ENCODE measurements around the gene CYSLTR2.

DNA sequence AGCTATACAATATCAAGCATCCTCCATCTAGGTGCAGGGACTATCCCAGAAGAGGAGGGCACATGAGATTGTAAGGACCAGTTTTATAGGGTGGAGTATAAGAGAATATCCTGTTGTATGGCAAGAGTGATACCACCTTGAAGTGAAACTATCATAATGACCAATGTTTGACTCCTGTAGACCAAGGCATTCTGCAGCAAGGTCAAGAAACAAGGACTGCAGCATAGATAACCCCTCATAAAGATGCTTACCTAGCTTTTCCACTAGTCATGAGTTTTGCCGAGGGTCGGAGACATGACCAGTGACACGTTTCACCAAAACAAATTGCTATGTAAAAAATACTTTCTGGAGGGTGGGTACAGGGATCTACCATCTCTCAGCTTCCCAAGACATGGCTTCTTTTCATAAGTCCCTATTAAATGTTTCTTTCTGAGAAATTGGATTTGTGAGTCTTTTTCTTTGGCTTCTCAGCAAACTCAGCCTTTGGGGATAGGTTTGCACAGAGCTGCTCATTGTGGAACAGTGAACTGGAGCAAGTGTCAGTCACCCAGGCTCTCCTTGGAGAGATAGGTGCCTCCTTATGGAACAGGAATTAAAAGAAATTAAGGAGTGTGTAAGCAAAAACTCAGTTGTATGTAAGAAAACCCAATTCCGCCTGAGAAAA lies 28.2 kb upstream of the CYSLTR2 start:
- TF ChIP-seq, protein P1, sequence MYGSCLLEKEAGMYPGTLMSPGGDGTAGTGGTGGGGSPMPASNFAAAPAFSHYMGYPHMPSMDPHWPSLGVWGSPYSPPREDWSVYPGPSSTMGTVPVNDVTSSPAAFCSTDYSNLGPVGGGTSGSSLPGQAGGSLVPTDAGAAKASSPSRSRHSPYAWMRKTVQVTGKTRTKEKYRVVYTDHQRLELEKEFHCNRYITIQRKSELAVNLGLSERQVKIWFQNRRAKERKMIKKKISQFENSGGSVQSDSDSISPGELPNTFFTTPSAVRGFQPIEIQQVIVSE (CRISPR knock-in tag; IDR thresholded peaks at IDR 0.05; ENCODE audit: borderline replicate concordance), result no peak
- TF ChIP-seq ETV6 (CRISPR knock-in tag; IDR thresholded peaks at IDR 0.05) (no peak), JUN (CRISPR knock-in tag; IDR thresholded peaks at IDR 0.05) (no peak), CBFB (CRISPR knock-in tag; IDR thresholded peaks at IDR 0.05; ENCODE audit: low read depth) (no peak), CREB1 (CRISPR knock-in tag; IDR thresholded peaks at IDR 0.05) (no peak), NR1H2 (CRISPR knock-in tag; IDR thresholded peaks at IDR 0.05) (no peak), NFYB (CRISPR knock-in tag; conservative IDR thresholded peaks at IDR 0.05; ENCODE audit: low read depth) (no peak), TEAD4 (CRISPR knock-in tag; IDR thresholded peaks at IDR 0.05) (no peak), SMAD3 (CRISPR knock-in tag; IDR thresholded peaks at IDR 0.05; ENCODE audit: borderline replicate concordance) (no peak)
- TF ChIP-seq, protein P2, sequence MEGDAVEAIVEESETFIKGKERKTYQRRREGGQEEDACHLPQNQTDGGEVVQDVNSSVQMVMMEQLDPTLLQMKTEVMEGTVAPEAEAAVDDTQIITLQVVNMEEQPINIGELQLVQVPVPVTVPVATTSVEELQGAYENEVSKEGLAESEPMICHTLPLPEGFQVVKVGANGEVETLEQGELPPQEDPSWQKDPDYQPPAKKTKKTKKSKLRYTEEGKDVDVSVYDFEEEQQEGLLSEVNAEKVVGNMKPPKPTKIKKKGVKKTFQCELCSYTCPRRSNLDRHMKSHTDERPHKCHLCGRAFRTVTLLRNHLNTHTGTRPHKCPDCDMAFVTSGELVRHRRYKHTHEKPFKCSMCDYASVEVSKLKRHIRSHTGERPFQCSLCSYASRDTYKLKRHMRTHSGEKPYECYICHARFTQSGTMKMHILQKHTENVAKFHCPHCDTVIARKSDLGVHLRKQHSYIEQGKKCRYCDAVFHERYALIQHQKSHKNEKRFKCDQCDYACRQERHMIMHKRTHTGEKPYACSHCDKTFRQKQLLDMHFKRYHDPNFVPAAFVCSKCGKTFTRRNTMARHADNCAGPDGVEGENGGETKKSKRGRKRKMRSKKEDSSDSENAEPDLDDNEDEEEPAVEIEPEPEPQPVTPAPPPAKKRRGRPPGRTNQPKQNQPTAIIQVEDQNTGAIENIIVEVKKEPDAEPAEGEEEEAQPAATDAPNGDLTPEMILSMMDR (IDR thresholded peaks at IDR 0.05), result no peak
- TF ChIP-seq, protein P3, sequence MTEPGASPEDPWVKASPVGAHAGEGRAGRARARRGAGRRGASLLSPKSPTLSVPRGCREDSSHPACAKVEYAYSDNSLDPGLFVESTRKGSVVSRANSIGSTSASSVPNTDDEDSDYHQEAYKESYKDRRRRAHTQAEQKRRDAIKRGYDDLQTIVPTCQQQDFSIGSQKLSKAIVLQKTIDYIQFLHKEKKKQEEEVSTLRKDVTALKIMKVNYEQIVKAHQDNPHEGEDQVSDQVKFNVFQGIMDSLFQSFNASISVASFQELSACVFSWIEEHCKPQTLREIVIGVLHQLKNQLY (CRISPR knock-in tag; IDR thresholded peaks at IDR 0.05), result no peak
- TF ChIP-seq, protein P4, sequence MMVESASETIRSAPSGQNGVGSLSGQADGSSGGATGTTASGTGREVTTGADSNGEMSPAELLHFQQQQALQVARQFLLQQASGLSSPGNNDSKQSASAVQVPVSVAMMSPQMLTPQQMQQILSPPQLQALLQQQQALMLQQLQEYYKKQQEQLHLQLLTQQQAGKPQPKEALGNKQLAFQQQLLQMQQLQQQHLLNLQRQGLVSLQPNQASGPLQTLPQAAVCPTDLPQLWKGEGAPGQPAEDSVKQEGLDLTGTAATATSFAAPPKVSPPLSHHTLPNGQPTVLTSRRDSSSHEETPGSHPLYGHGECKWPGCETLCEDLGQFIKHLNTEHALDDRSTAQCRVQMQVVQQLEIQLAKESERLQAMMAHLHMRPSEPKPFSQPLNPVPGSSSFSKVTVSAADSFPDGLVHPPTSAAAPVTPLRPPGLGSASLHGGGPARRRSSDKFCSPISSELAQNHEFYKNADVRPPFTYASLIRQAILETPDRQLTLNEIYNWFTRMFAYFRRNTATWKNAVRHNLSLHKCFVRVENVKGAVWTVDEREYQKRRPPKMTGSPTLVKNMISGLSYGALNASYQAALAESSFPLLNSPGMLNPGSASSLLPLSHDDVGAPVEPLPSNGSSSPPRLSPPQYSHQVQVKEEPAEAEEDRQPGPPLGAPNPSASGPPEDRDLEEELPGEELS (CRISPR knock-in tag; IDR thresholded peaks at IDR 0.05), result no peak
- TF ChIP-seq, protein P5, sequence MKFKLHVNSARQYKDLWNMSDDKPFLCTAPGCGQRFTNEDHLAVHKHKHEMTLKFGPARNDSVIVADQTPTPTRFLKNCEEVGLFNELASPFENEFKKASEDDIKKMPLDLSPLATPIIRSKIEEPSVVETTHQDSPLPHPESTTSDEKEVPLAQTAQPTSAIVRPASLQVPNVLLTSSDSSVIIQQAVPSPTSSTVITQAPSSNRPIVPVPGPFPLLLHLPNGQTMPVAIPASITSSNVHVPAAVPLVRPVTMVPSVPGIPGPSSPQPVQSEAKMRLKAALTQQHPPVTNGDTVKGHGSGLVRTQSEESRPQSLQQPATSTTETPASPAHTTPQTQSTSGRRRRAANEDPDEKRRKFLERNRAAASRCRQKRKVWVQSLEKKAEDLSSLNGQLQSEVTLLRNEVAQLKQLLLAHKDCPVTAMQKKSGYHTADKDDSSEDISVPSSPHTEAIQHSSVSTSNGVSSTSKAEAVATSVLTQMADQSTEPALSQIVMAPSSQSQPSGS (CRISPR knock-in tag; IDR thresholded peaks at IDR 0.05; ENCODE audit: borderline replicate concordance, low read depth), result no peak
- TF ChIP-seq, protein P6, sequence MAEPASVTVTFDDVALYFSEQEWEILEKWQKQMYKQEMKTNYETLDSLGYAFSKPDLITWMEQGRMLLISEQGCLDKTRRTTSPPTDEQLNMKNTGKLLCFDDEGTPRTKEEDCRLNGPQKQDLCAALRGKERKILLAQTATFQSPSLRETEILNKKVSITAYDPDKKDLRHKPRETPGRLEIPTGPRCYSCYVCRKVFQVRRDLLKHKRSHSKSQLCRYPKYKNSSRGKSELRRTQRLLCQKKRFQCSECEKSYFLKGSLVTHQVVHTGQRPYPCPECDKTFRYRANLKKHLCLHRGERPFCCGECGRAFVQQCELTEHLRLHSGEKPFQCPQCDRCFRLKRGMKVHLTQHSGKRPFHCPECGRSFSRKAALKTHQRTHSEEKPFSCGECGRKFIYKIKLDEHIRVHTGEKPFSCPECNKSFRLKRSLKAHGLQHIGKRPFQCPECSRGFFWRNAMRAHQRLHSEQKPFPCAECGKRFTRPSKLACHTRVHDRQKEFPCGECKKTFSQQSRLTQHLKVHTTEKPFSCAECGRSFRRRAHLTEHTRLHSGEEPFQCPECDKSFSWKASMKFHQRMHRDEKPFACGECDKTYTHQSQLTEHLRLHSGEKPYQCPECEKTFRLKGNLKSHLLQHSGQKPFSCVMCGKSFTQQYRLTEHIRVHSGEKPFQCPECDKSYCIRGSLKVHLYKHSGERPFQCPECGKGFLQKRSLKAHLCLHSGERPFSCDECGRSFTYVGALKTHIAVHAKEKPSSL (CRISPR knock-in tag; conservative IDR thresholded peaks at IDR 0.05), result no peak

Measured in WTC11 (cell line).